ENCODE measurements around the gene UNC5C.

The UNC5C gene

GRCh38 chr4:95255396-95256107 lies 293.2 kb downstream of the UNC5C start:
- no peak overlapping the region for H3K9ac ChIP-seq (ENCODE audit: low read length in 2 of 2)
- no peaks in the 10 kb centered on the region for H3K36me3 ChIP-seq (ENCODE audit: control insufficient read depth in 2 of 2, insufficient read depth in 2 of 2, low read length in 2 of 2)
- H3K4me3 ChIP-seq (ENCODE audit: low read length in 2 of 2), result no peak overlapping the region
- peaks cover 2% of the 10 kb centered on the region for H3K4me1 ChIP-seq (ENCODE audit: control insufficient read depth, insufficient read depth, low read length)
- H3K27me3 ChIP-seq (ENCODE audit: control insufficient read depth in 1 of 2, insufficient read depth in 2 of 2, low read length in 2 of 2), result no peaks in the 10 kb centered on the region
- H3K27ac ChIP-seq (ENCODE audit: low read length), result no peak overlapping the region
- H3K9me3 ChIP-seq (ENCODE audit: control insufficient read depth in 2 of 2, low read length in 2 of 2), result no peaks in the 10 kb centered on the region

DNA sequence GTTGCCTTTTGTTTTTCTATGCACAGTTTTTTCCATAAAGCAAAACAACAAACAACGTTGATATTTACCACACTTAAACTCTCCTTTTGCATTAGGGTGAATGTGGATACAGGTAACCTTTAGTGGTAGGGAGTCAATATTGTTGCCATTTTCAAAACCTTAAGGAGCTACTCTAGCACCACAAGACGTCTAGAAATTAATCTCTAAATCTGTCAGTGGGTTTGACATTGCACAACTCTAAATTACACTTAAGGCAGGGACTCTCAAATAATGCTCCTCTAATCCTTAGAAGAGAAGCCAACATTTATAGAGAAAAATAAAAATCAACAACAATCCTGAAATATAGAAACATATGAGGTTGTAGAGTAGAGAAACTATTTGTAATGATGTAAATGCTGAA lies 297.2 kb downstream of the UNC5C start:
- no peaks in the 10 kb centered on the region for H3K36me3 ChIP-seq (ENCODE audit: control insufficient read depth in 2 of 2, insufficient read depth in 2 of 2, low read length in 2 of 2)
- H3K9me3 ChIP-seq (ENCODE audit: control insufficient read depth in 2 of 2, low read length in 2 of 2), result no peaks in the 10 kb centered on the region
- H3K4me1 ChIP-seq (ENCODE audit: control insufficient read depth, insufficient read depth, low read length), result peaks cover 2% of the 10 kb centered on the region
- H3K27me3 ChIP-seq (ENCODE audit: control insufficient read depth in 1 of 2, insufficient read depth in 2 of 2, low read length in 2 of 2), result no peaks in the 10 kb centered on the region
- H3K27ac ChIP-seq (ENCODE audit: low read length), result no peak overlapping the region
- no peak overlapping the region for H3K9ac ChIP-seq (ENCODE audit: low read length in 2 of 2)
- H3K4me3 ChIP-seq (ENCODE audit: low read length in 2 of 2), result no peak overlapping the region

GRCh38 chr4:95250544-95251137 lies 298.1 kb downstream of the UNC5C start:
- Histone ChIP-seq H3K4me1 (ENCODE audit: control insufficient read depth, insufficient read depth, low read length) (no peaks in the 10 kb centered on the region), H3K27ac (ENCODE audit: low read length) (no peak overlapping the region), H3K27me3 (ENCODE audit: control insufficient read depth in 1 of 2, insufficient read depth in 2 of 2, low read length in 2 of 2) (no peaks in the 10 kb centered on the region), H3K36me3 (ENCODE audit: control insufficient read depth in 2 of 2, insufficient read depth in 2 of 2, low read length in 2 of 2) (no peaks in the 10 kb centered on the region), H3K9ac (ENCODE audit: low read length in 2 of 2) (no peak overlapping the region), H3K4me3 (ENCODE audit: low read length in 2 of 2) (no peak overlapping the region), H3K9me3 (ENCODE audit: control insufficient read depth in 2 of 2, low read length in 2 of 2) (no peaks in the 10 kb centered on the region)

DNA sequence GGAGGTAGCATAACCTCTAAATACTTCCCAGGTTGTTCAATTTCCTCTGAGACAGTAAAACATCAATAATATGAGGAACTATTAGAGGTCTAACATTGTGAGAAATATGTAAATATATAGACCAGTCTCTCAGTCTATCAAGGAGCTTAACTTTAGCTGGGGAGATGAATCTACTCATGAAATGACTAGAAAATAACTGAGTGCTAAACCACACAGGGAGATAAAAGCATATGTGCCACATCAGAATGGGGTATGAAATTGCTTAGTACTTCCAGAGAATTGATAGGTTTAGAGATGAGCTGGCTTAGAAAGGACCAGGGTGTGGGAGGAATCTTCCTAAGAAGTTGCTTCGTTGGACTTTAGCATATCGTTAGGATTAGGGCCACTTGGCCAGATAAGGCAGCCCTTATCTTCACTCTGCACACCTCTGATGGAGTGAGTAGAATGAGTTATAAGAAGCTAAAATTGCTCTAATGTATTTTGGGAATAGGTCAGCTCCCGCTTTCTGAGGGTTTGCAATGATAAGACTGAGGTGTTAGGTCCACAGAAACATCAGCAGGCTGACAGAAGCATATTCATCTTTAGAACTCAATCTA lies 299.2 kb downstream of the UNC5C start:
- Histone ChIP-seq H3K4me3 (ENCODE audit: low read length in 2 of 2) (no peak overlapping the region), H3K9ac (ENCODE audit: low read length in 2 of 2) (no peak overlapping the region), H3K36me3 (ENCODE audit: control insufficient read depth in 2 of 2, insufficient read depth in 2 of 2, low read length in 2 of 2) (no peaks in the 10 kb centered on the region), H3K27ac (ENCODE audit: low read length) (no peak overlapping the region), H3K27me3 (ENCODE audit: control insufficient read depth in 1 of 2, insufficient read depth in 2 of 2, low read length in 2 of 2) (no peaks in the 10 kb centered on the region), H3K4me1 (ENCODE audit: control insufficient read depth, insufficient read depth, low read length) (no peaks in the 10 kb centered on the region), H3K9me3 (ENCODE audit: control insufficient read depth in 2 of 2, low read length in 2 of 2) (no peaks in the 10 kb centered on the region)

DNA sequence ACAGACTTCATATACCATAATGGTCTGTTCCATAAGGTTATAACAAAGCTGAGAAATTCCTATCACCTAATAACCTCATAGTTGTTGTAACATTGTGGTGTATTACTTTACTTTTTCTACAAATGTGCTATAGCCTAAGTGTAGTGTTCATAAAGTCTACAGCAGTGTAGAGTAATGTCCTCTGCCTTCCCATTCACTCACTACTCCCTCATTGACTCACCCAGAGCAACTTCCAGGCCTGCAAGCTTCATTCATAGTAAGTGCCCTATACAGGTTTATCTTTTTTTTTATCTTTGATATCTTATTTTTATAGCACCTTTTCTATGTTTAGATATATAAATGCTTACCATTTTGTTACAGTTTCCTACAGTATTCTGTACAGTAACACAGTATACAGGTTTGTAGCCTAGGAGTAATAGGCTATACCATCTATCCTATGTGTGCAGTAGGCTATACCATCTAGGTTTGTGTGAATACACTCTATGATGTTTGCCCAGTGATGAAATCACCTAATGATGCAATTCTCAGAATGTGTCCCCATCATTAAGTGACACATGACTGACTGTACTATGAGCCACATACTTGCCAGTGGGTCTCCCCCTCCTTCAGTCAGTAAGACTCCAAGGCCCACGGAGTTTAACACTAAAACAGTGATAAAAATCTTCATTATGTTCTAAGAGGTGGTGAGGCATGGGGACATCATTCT lies 299.9 kb downstream of the UNC5C start:
- Histone ChIP-seq H3K9ac (ENCODE audit: low read length in 2 of 2) (no peak overlapping the region), H3K27ac (ENCODE audit: low read length) (no peak overlapping the region)

GRCh38 chr4:95243892-95244291 lies 304.9 kb downstream of the UNC5C start:
- H3K4me3 ChIP-seq (ENCODE audit: low read length in 2 of 2), result no peak overlapping the region
- H3K9ac ChIP-seq (ENCODE audit: low read length in 2 of 2), result no peak overlapping the region
- no peaks in the 10 kb centered on the region for H3K4me1 ChIP-seq (ENCODE audit: control insufficient read depth, insufficient read depth, low read length)
- no peaks in the 10 kb centered on the region for H3K9me3 ChIP-seq (ENCODE audit: control insufficient read depth in 2 of 2, low read length in 2 of 2)
- no peaks in the 10 kb centered on the region for H3K36me3 ChIP-seq (ENCODE audit: control insufficient read depth in 2 of 2, insufficient read depth in 2 of 2, low read length in 2 of 2)
- H3K27me3 ChIP-seq (ENCODE audit: control insufficient read depth in 1 of 2, insufficient read depth in 2 of 2, low read length in 2 of 2), result no peaks in the 10 kb centered on the region
- H3K27ac ChIP-seq (ENCODE audit: low read length), result no peak overlapping the region

More for the DNA sequence above, 299.9 kb downstream of the UNC5C start:
- Histone ChIP-seq H3K9me3 (ENCODE audit: control insufficient read depth in 2 of 2, low read length in 2 of 2) (no peaks in the 10 kb centered on the region), H3K36me3 (ENCODE audit: control insufficient read depth in 2 of 2, insufficient read depth in 2 of 2, low read length in 2 of 2) (no peaks in the 10 kb centered on the region), H3K4me1 (ENCODE audit: control insufficient read depth, insufficient read depth, low read length) (no peaks in the 10 kb centered on the region), H3K27me3 (ENCODE audit: control insufficient read depth in 1 of 2, insufficient read depth in 2 of 2, low read length in 2 of 2) (no peaks in the 10 kb centered on the region), H3K4me3 (ENCODE audit: low read length in 2 of 2) (no peak overlapping the region)

- Histone ChIP-seq H3K9me3 (ENCODE audit: control insufficient read depth in 2 of 2, low read length in 2 of 2) (no peaks in the 10 kb centered on the region), H3K36me3 (ENCODE audit: control insufficient read depth in 2 of 2, insufficient read depth in 2 of 2, low read length in 2 of 2) (no peaks in the 10 kb centered on the region), H3K27ac (ENCODE audit: low read length) (no peak overlapping the region), H3K9ac (ENCODE audit: low read length in 2 of 2) (no peak overlapping the region), H3K27me3 (ENCODE audit: control insufficient read depth in 1 of 2, insufficient read depth in 2 of 2, low read length in 2 of 2) (no peaks in the 10 kb centered on the region), H3K4me1 (ENCODE audit: control insufficient read depth, insufficient read depth, low read length) (no peaks in the 10 kb centered on the region), H3K4me3 (ENCODE audit: low read length in 2 of 2) (no peak overlapping the region)
These were observed 310.2 kb downstream of the UNC5C start for GRCh38 chr4:95238554-95238953.

DNA sequence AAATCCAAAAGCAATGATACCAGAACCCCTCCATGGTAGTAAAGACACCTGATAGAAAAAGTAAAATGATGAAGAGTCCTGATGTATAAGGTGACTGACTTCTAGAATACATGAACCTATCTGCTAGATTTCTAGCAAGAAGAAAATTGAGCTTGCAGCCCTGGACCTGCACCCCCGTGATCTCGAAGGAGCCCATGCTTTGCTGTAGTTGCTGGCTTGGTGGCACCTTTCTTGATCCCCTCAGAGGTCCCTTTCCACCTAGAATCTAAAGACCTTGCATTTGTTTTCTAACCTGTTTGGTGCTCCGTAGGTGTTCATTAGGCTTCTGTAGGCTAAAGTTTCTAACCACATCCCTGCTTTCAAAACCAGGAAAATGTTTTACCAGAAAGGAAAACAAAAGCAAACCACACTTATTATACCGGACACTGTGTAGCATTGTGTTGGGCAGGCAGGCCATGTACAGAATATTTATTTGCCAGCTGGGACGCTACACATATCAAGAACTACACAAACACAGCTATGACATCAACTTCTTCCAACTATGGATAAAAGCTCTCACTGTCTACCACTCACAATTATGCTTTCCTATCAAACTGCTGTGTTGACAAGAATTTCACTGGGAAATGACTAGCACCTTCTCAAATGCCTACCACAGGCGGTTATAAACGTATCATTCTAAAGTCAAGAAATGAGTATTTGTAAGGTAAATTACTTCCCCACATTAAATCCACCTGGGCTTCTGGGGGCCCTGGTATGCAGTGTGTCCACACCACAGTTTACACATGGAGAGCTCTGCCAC lies 316.2 kb downstream of the UNC5C start:
- H3K9ac ChIP-seq (ENCODE audit: low read length in 2 of 2), result no peak overlapping the region
- no peaks in the 10 kb centered on the region for H3K9me3 ChIP-seq (ENCODE audit: control insufficient read depth in 2 of 2, low read length in 2 of 2)
- H3K4me3 ChIP-seq (ENCODE audit: low read length in 2 of 2), result no peak overlapping the region
- no peaks in the 10 kb centered on the region for H3K4me1 ChIP-seq (ENCODE audit: control insufficient read depth, insufficient read depth, low read length)
- H3K27me3 ChIP-seq (ENCODE audit: control insufficient read depth in 1 of 2, insufficient read depth in 2 of 2, low read length in 2 of 2), result no peaks in the 10 kb centered on the region
- H3K27ac ChIP-seq (ENCODE audit: low read length), result no peak overlapping the region
- H3K36me3 ChIP-seq (ENCODE audit: control insufficient read depth in 2 of 2, insufficient read depth in 2 of 2, low read length in 2 of 2), result no peaks in the 10 kb centered on the region

GRCh38 chr4:95231681-95232080 lies 317.1 kb downstream of the UNC5C start:
- Histone ChIP-seq H3K9ac (ENCODE audit: low read length in 2 of 2) (no peak overlapping the region), H3K27ac (ENCODE audit: low read length) (no peak overlapping the region), H3K27me3 (ENCODE audit: control insufficient read depth in 1 of 2, insufficient read depth in 2 of 2, low read length in 2 of 2) (no peaks in the 10 kb centered on the region)

GRCh38 chr4:95225849-95226248 lies 322.9 kb downstream of the UNC5C start:
- Histone ChIP-seq H3K4me3 (ENCODE audit: low read length in 2 of 2) (no peak overlapping the region), H3K9me3 (ENCODE audit: control insufficient read depth in 2 of 2, low read length in 2 of 2) (no peaks in the 10 kb centered on the region), H3K27me3 (ENCODE audit: control insufficient read depth in 1 of 2, insufficient read depth in 2 of 2, low read length in 2 of 2) (no peaks in the 10 kb centered on the region), H3K36me3 (ENCODE audit: control insufficient read depth in 2 of 2, insufficient read depth in 2 of 2, low read length in 2 of 2) (no peaks in the 10 kb centered on the region), H3K27ac (ENCODE audit: low read length) (no peak overlapping the region), H3K9ac (ENCODE audit: low read length in 2 of 2) (no peak overlapping the region), H3K4me1 (ENCODE audit: control insufficient read depth, insufficient read depth, low read length) (no peaks in the 10 kb centered on the region)

More at GRCh38 chr4:95231681-95232080, 317.1 kb downstream of the UNC5C start:
- Histone ChIP-seq H3K4me1 (ENCODE audit: control insufficient read depth, insufficient read depth, low read length) (no peaks in the 10 kb centered on the region), H3K36me3 (ENCODE audit: control insufficient read depth in 2 of 2, insufficient read depth in 2 of 2, low read length in 2 of 2) (no peaks in the 10 kb centered on the region), H3K4me3 (ENCODE audit: low read length in 2 of 2) (no peak overlapping the region), H3K9me3 (ENCODE audit: control insufficient read depth in 2 of 2, low read length in 2 of 2) (no peaks in the 10 kb centered on the region)
